ENCODE measurements around the gene TCF25.

TCF25 gene

DNA sequence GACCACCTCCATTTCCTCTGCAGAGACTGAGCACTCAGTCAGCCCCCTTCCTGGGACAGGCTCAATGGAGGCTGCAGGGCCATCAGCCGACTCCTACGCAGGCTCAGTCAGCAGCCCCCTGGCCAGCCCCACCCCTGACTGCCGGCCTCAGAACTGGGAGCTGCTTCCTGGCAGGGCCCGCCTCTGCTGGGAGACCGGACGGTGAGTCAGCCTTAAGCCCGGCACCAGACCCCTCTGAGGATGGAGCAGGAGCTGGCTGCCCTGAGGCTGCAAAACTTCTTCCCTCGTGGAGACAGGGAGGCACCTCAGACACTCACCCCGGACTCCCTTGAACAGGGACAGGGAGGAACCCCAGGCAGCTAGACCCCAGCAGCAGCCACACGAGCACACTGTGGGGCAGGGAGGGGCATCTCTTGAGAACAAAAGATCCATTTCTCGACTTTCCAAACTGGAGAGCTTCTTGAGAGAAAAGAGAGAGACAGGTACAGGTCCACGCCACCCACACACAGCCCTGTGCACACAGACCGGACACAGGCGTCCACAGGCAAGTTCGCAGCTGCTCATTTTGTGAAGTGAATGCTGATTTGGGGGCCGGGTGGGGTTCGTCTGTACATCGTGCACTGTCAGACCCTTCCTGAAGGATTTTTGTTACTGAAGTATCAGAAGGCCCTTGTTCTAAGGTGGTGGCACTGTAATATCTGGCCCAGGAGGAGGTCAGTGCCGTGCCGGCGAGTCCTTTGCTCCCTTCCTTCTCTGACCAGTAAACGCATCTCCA lies 48.5 kb downstream of the TCF25 start:
- DNase-seq: peak; percentile 93
- peak overlapping the region; percentile 71 for H2AK5ac ChIP-seq (ENCODE audit: low read length)
- peak overlapping the region; percentile 96 for H3K56ac ChIP-seq (ENCODE audit: low read length)
- H3K79me2 ChIP-seq (ENCODE audit: control insufficient read depth, insufficient read depth, low read length): no peaks in the 10 kb centered on the region
- H3K36me3 ChIP-seq (ENCODE audit: control insufficient read depth, insufficient read depth, low read length): no peaks in the 10 kb centered on the region
- H3K27me3 ChIP-seq (ENCODE audit: insufficient read depth, low read length, poor library complexity): no peaks in the 10 kb centered on the region
- peak overlapping the region; percentile 82 for H3K18ac ChIP-seq (ENCODE audit: low read length)
- H2BK5ac ChIP-seq (ENCODE audit: low read length): peak overlapping the region; percentile 77
- no CpG with 5 or more reads among the region's 22 CpGs for WGBS (ENCODE audit: extremely low coverage, insufficient coverage, low lambda C conversion rate)
- H3K4ac ChIP-seq (ENCODE audit: low read depth, low read length): peak overlapping the region; percentile 90
- peak overlapping the region; percentile 91 for H3K4me3 ChIP-seq (ENCODE audit: low read length)
- peaks cover 1% of the 10 kb centered on the region for H3K79me1 ChIP-seq (ENCODE audit: low read length)
- peak overlapping the region; percentile 98 for H3K9ac ChIP-seq (ENCODE audit: low read length)
- peaks cover 8% of the 10 kb centered on the region for H3K4me1 ChIP-seq (ENCODE audit: control insufficient read depth, low read depth, low read length)
- no peak overlapping the region for H2BK120ac ChIP-seq (ENCODE audit: low read depth, low read length)
- no peak overlapping the region for H2BK15ac ChIP-seq (replicated peaks; ENCODE audit: low read depth)
- peak overlapping the region; percentile 90 for H3K4me2 ChIP-seq (ENCODE audit: low read length)
- no peak overlapping the region for H4K5ac ChIP-seq (ENCODE audit: low read length)
- peak overlapping the region; percentile 69 for H4K8ac ChIP-seq (ENCODE audit: low read depth, low read length)
- peak overlapping the region; percentile 98 for H3K23ac ChIP-seq (ENCODE audit: low read length)
- H3K27ac ChIP-seq (ENCODE audit: low read depth, low read length): peak overlapping the region; percentile 96

DNA sequence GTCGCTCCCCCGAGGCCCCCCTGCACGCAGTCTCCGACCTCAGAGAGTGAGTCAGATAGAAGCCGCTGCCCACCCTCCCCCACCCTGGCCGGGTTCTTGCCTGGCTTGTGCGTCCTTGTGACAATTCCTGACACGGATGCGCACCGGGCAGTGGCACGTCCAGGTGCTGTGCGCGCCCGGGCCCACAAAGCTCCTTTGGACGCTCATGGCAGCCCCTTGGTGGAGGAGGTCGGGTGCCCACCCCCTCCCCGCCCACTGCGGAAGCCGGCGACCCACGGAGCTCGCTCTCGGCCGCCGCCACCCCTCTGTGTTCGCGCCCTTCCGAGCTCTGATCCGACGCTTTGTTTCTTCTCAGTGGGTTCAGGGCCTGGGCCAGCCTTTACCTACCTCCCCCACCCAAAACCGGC lies 49.1 kb downstream of the TCF25 start:
- no peaks in the 10 kb centered on the region for H3K36me3 ChIP-seq (ENCODE audit: control insufficient read depth, insufficient read depth, low read length)
- H3K4ac ChIP-seq (ENCODE audit: low read depth, low read length): peak overlapping the region; percentile 90
- peaks cover 7% of the 10 kb centered on the region for H3K4me1 ChIP-seq (ENCODE audit: control insufficient read depth, low read depth, low read length)
- H2AK5ac ChIP-seq (ENCODE audit: low read length): no peak overlapping the region
- H3K56ac ChIP-seq (ENCODE audit: low read length): peak overlapping the region; percentile 96
- H3K79me2 ChIP-seq (ENCODE audit: control insufficient read depth, insufficient read depth, low read length): no peaks in the 10 kb centered on the region
- H3K18ac ChIP-seq (ENCODE audit: low read length): peak overlapping the region; percentile 82
- no peak overlapping the region for H2BK15ac ChIP-seq (replicated peaks; ENCODE audit: low read depth)
- H2BK5ac ChIP-seq (ENCODE audit: low read length): peak overlapping the region; percentile 76
- no peak overlapping the region for H3K23ac ChIP-seq (ENCODE audit: low read length)
- H4K5ac ChIP-seq (ENCODE audit: low read length): no peak overlapping the region
- H3K9ac ChIP-seq (ENCODE audit: low read length): peak overlapping the region; percentile 98
- no peaks in the 10 kb centered on the region for H3K27me3 ChIP-seq (ENCODE audit: insufficient read depth, low read length, poor library complexity)
- no peak overlapping the region for H4K8ac ChIP-seq (ENCODE audit: low read depth, low read length)
- no CpG with 5 or more reads among the region's 31 CpGs for WGBS (ENCODE audit: extremely low coverage, insufficient coverage, low lambda C conversion rate)
- H3K79me1 ChIP-seq (ENCODE audit: low read length): peaks cover 1% of the 10 kb centered on the region
- peak overlapping the region; percentile 90 for H3K4me2 ChIP-seq (ENCODE audit: low read length)
- H3K27ac ChIP-seq (ENCODE audit: low read depth, low read length): peak overlapping the region; percentile 96
- H3K4me3 ChIP-seq (ENCODE audit: low read length): peak overlapping the region; percentile 91
- no peak overlapping the region for H2BK120ac ChIP-seq (ENCODE audit: low read depth, low read length)
- DNase-seq: peak; percentile 94

DNA sequence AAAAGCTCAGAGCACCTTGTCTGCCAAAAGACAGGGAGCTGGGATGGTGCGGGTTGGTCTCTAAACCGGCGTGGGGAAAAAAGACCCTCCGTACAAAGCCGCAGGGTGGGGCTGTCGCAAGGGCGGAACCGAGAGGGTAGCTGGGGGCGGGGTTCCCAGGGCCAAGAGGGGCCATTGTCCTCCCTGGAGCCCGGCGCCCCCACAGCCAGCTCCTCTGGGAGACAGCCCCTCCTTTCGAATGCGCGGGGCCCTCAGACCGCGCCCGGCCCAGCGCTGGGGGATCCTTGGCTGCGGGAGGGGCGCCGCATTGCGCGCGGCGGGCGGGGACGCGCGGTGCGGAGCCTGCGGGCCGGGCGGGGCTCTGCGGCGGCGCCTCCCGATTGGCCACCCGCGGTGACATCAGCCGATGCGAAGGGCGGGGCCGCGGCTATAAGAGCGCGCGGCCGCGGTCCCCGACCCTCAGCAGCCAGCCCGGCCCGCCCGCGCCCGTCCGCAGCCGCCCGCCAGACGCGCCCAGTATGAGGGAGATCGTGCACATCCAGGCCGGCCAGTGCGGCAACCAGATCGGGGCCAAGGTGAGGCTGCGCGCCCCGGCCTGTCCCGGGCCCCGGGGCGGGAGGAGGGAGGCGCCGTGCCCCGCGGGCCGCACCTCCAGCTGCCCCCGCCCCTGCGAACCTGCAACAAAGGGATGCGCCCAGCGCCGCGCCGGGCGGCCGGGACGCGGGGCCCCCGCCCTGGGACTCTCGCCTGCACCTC lies 49.7 kb downstream of the TCF25 start, which contains the start of gene TUBB3:
Gene TUBB3 (plus strand): TSS at position 459 of the 756 bp plus-strand sequence. CDS start 60 bp downstream, at position 519.
- peak within 1 kb of the TSS; percentile 82 for H3K18ac ChIP-seq (ENCODE audit: low read length)

DNA sequence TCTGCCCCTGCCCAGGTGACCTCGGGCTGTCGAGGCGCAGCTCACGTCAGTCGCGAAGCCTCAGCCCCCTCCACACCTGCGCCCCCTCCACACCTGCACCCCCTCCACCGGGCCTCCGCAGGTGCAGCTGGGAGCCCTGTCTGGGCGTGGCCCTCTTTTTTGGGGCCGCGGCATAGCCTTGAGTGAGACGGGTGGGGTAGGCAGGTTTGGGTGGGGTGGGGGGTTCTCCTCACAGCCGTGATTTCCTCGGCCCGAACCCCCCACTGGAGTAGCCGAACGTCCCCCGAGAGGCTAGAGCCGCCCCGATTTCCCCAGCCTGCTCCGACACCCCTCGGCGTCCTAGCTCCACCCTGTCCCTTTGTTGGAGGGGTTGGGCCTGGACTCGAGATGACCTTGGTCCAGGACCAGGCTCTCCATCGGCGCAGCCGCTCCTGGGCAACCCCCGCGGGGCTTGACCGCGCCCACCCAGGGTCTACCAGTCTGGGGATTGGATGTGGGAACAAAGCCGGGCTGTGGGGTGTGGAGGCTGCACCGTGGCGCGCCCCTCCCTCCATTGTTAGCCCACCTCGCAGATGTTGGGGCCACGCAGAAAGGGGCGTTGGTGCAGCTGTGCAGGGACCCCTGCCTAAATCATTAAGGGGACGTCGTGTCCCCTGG lies 50.4 kb downstream of the TCF25 start:
- Histone ChIP-seq H3K23ac (ENCODE audit: low read length) (no peak overlapping the region), H3K4ac (ENCODE audit: low read depth, low read length) (no peak overlapping the region), H3K36me3 (ENCODE audit: control insufficient read depth, insufficient read depth, low read length) (no peaks in the 10 kb centered on the region), H3K79me2 (ENCODE audit: control insufficient read depth, insufficient read depth, low read length) (no peaks in the 10 kb centered on the region), H2AK5ac (ENCODE audit: low read length) (no peak overlapping the region), H2BK5ac (ENCODE audit: low read length) (no peak overlapping the region), H4K5ac (ENCODE audit: low read length) (no peak overlapping the region), H3K79me1 (ENCODE audit: low read length) (peaks cover 4% of the 10 kb centered on the region), H4K8ac (ENCODE audit: low read depth, low read length) (no peak overlapping the region), H3K56ac (ENCODE audit: low read length) (peak overlapping the region; percentile 82), H3K4me2 (ENCODE audit: low read length) (peak overlapping the region; percentile 42), H3K9ac (ENCODE audit: low read length) (peak overlapping the region; percentile 77), H3K4me3 (ENCODE audit: low read length) (peak overlapping the region; percentile 56), H2BK120ac (ENCODE audit: low read depth, low read length) (no peak overlapping the region), H3K27ac (ENCODE audit: low read depth, low read length) (no peak overlapping the region), H2BK15ac (replicated peaks; ENCODE audit: low read depth) (no peak overlapping the region), H3K4me1 (ENCODE audit: control insufficient read depth, low read depth, low read length) (peaks cover 5% of the 10 kb centered on the region), H3K27me3 (ENCODE audit: insufficient read depth, low read length, poor library complexity) (no peaks in the 10 kb centered on the region), H3K18ac (ENCODE audit: low read length) (no peak overlapping the region)
- WGBS (ENCODE audit: extremely low coverage, insufficient coverage, low lambda C conversion rate): no CpG with 5 or more reads among the region's 41 CpGs
- peak; percentile 46 for DNase-seq

More for the DNA sequence above, 49.7 kb downstream of the TCF25 start, which contains the start of gene TUBB3:
- Histone ChIP-seq H2BK5ac (ENCODE audit: low read length) (peak within 1 kb of the TSS; percentile 77), H2BK120ac (ENCODE audit: low read depth, low read length) (no peak within 1 kb of the TSS), H2BK15ac (replicated peaks; ENCODE audit: low read depth) (no peak within 1 kb of the TSS), H3K23ac (ENCODE audit: low read length) (peak within 1 kb of the TSS; percentile 98), H4K5ac (ENCODE audit: low read length) (no peak within 1 kb of the TSS), H2AK5ac (ENCODE audit: low read length) (peak within 1 kb of the TSS; percentile 71), H3K4me1 (ENCODE audit: control insufficient read depth, low read depth, low read length) (peaks cover 6% of the 10 kb centered on the region), H3K27me3 (ENCODE audit: insufficient read depth, low read length, poor library complexity) (no peaks in the 10 kb centered on the region), H3K79me2 (ENCODE audit: control insufficient read depth, insufficient read depth, low read length) (no peaks in the 10 kb centered on the region), H4K8ac (ENCODE audit: low read depth, low read length) (no peak within 1 kb of the TSS), H3K4me2 (ENCODE audit: low read length) (peak within 1 kb of the TSS; percentile 90), H3K79me1 (ENCODE audit: low read length) (peaks cover 4% of the 10 kb centered on the region), H3K9ac (ENCODE audit: low read length) (peak within 1 kb of the TSS; percentile 98), H3K4me3 (ENCODE audit: low read length) (peak within 1 kb of the TSS; percentile 91), H3K56ac (ENCODE audit: low read length) (peak within 1 kb of the TSS; percentile 96), H3K27ac (ENCODE audit: low read depth, low read length) (peak within 1 kb of the TSS; percentile 96), H3K4ac (ENCODE audit: low read depth, low read length) (peak within 1 kb of the TSS; percentile 90), H3K36me3 (ENCODE audit: control insufficient read depth, insufficient read depth, low read length) (no peaks in the 10 kb centered on the region)
- peak; percentile 87 for DNase-seq
- no CpG with 5 or more reads among the region's 88 CpGs for WGBS (ENCODE audit: extremely low coverage, insufficient coverage, low lambda C conversion rate)

DNA sequence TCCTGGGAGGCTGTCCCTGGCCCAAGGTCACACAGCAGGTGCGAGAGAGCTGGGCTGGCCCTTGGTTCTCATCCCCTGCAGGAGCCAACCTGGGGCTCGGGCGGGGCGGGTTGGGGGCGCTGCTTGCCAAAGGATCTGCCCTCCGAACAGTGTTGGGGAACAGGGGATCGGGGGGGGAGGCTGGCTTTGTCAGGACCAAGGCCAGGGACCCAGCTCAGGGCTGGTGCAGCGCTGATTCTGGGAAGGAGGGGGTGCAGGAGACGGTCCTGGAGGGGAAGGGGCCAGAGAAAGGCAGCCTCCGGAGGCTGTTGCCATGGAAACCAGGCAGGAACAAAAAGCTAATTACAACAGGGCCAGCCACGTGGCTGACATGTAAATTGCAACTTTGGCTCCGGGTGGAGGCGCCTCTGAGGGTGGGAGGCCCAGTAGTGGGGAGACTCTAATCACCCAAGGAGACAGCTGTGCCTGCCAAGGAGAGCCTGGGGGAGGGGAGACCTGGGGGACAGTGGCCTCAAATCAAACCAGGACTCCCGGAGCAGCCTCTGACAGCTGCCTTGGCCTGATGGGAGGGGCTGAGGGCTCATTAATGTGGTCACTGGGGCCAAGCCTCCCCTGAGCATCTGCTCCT lies 51.0 kb downstream of the TCF25 start:
- Histone ChIP-seq H4K8ac (ENCODE audit: low read depth, low read length) (no peak overlapping the region), H3K4me2 (ENCODE audit: low read length) (peak overlapping the region; percentile 29), H2BK5ac (ENCODE audit: low read length) (no peak overlapping the region), H3K36me3 (ENCODE audit: control insufficient read depth, insufficient read depth, low read length) (no peaks in the 10 kb centered on the region), H3K79me1 (ENCODE audit: low read length) (peaks cover 4% of the 10 kb centered on the region), H3K4me1 (ENCODE audit: control insufficient read depth, low read depth, low read length) (peaks cover 3% of the 10 kb centered on the region), H3K9ac (ENCODE audit: low read length) (peak overlapping the region; percentile 77), H2BK120ac (ENCODE audit: low read depth, low read length) (no peak overlapping the region), H2AK5ac (ENCODE audit: low read length) (no peak overlapping the region), H3K23ac (ENCODE audit: low read length) (no peak overlapping the region), H3K27ac (ENCODE audit: low read depth, low read length) (no peak overlapping the region), H3K56ac (ENCODE audit: low read length) (peak overlapping the region; percentile 64), H3K4ac (ENCODE audit: low read depth, low read length) (no peak overlapping the region), H3K27me3 (ENCODE audit: insufficient read depth, low read length, poor library complexity) (no peaks in the 10 kb centered on the region), H2BK15ac (replicated peaks; ENCODE audit: low read depth) (no peak overlapping the region), H3K79me2 (ENCODE audit: control insufficient read depth, insufficient read depth, low read length) (no peaks in the 10 kb centered on the region), H4K5ac (ENCODE audit: low read length) (no peak overlapping the region), H3K4me3 (ENCODE audit: low read length) (no peak overlapping the region), H3K18ac (ENCODE audit: low read length) (no peak overlapping the region)
- peak; percentile 93 for DNase-seq
- WGBS (ENCODE audit: extremely low coverage, insufficient coverage, low lambda C conversion rate): no CpG with 5 or more reads among the region's 14 CpGs
